ENCODE measurements around the gene AMMECR1. TPM values are rescaled to one million over a fixed set of nuclear protein-coding genes. Genes with fewer than 3 reads are reported as not detected.

AMMECR1 gene
- total and polyA plus RNA-seq, 2 of the 8 experiments (the other 6 are each of a cell fraction or from before 2014, with no cell fraction given), result 10.2 to 21.2 TPM

- DNase-seq (ENCODE audit: low read depth in 1 of 2, low spot score in 2 of 2), result no peak
- Histone ChIP-seq H3K36me3 (ENCODE audit: control insufficient read depth in 2 of 4, insufficient read depth in 4 of 4, low read length in 3 of 4) (no peaks in the 10 kb centered on the region), H3K23me2 (ENCODE audit: low read depth, low read length) (0 out of 2 replicates have a peak, but pooled peaks cover 4% of the 10 kb centered on the region), H2AK5ac (ENCODE audit: low read depth, low read length) (no peak overlapping the region), H2BK15ac (ENCODE audit: low read length) (no peak overlapping the region), H4K8ac (ENCODE audit: extremely low read depth, insufficient read depth, low read length) (no peak overlapping the region), H3K79me2 (ENCODE audit: control insufficient read depth in 1 of 2, insufficient read depth in 2 of 2, low read length in 2 of 2) (peaks cover 0 to 66% of the 10 kb centered on the region in 2 experiments; a peak in 3 of 4 replicates), H3K56ac (replicated peaks; ENCODE audit: insufficient read length, low read depth, low read length) (no peak overlapping the region), H3K27ac (ENCODE audit: low read depth, low read length) (no peak overlapping the region), H2BK5ac (ENCODE audit: low read depth, low read length) (no peak overlapping the region), H3K14ac (ENCODE audit: insufficient read length) (no peak overlapping the region), H3K9me3 (ENCODE audit: insufficient read depth in 2 of 2, low read depth in 1 of 2, low read length in 1 of 2) (no peaks in the 10 kb centered on the region), H2BK120ac (replicated peaks; ENCODE audit: low read depth, low read length) (no peak overlapping the region), H2AFZ (ENCODE audit: low read length) (no peak overlapping the region), H2BK12ac (ENCODE audit: low read depth, low read length) (no peak overlapping the region), H4K91ac (replicated peaks; ENCODE audit: insufficient read length, low read length) (no peak overlapping the region), H4K5ac (ENCODE audit: insufficient read length, low read depth, low read length) (no peak overlapping the region), H3K4ac (replicated peaks; ENCODE audit: insufficient read length, low read depth, low read length) (no peak overlapping the region), H3K4me1 (replicated peaks in 1 of 4; ENCODE audit: control insufficient read depth in 3 of 4, insufficient read depth in 4 of 4, low read length in 3 of 4) (peaks cover 0 to 17% (median 4%) of the 10 kb centered on the region in 4 experiments; a peak in 4 of 7 replicates), H3K79me1 (ENCODE audit: low read depth, low read length) (no peaks in the 10 kb centered on the region), H3K4me2 (ENCODE audit: insufficient read depth in 1 of 2, low read depth in 2 of 2, low read length in 2 of 2) (peak overlapping the region; percentile 60 to 92; a peak in 3 of 4 replicates), H4K20me1 (replicated peaks in 1 of 2; ENCODE audit: control insufficient read depth in 1 of 2, insufficient read depth in 2 of 2, low read length in 2 of 2) (peaks cover 0 to 2% of the 10 kb centered on the region in 2 experiments), H3K18ac (ENCODE audit: extremely low read depth, low read length) (no peak overlapping the region), H3K27me3 (replicated peaks in 1 of 4; ENCODE audit: control insufficient read depth in 3 of 4, extremely low read depth in 1 of 4, insufficient read depth in 3 of 4, low read length in 3 of 4) (no peaks in the 10 kb centered on the region), H3K23ac (ENCODE audit: insufficient read length) (no peak overlapping the region), H2BK20ac (ENCODE audit: low read length) (no peak overlapping the region), H3K9ac (replicated peaks in 1 of 4; ENCODE audit: extremely low read depth in 1 of 4, low read depth in 3 of 4, low read length in 3 of 4) (no peak overlapping the region), H3K4me3 (ENCODE audit: extremely low read depth in 1 of 4, insufficient read depth in 2 of 4, low read depth in 3 of 4, low read length in 4 of 4) (peak overlapping the region in 2 of 4 experiments; percentile 87 to 97; a peak in 2 of 8 replicates)
- no peak for FAIRE-seq
- WGBS, 2 experiments (ENCODE audit: extremely low coverage in 1 of 2, insufficient coverage in 1 of 2, insufficient read length in 1 of 2, insufficient replicate concordance in 2 of 2, low coverage in 1 of 2, low lambda C conversion rate in 2 of 2, missing lambda C conversion rate in 1 of 2), result 58% methylated on average over 1 of the region's 1 CpG; no CpG with 5 or more reads in 1 of the 2 experiments
- CTCF ChIA-PET (ENCODE audit: partially characterized antibody), result no interaction called here
- POLR2A ChIA-PET (ENCODE audit: partially characterized antibody), result no interaction called here
- TF ChIP-seq KDM5A (IDR thresholded peaks at IDR 0.05; ENCODE audit: low read length) (no peak), CHD2 (IDR thresholded peaks at IDR 0.05; ENCODE audit: low read length) (no peak), HDAC6 (IDR thresholded peaks at IDR 0.05; ENCODE audit: low read depth, low read length) (no peak), POU5F1 (IDR thresholded peaks at IDR 0.05; ENCODE audit: low read depth, low read length) (no peak), TEAD4 (IDR thresholded peaks at IDR 0.05; ENCODE audit: low read depth, low read length) (no peak), RNF2 (IDR thresholded peaks at IDR 0.05; ENCODE audit: borderline replicate concordance, low read depth, low read length, missing control alignments, poor library complexity, severe bottlenecking) (no peak), TBP (IDR thresholded peaks at IDR 0.05; ENCODE audit: low read depth, low read length) (no peak), BACH1 (IDR thresholded peaks at IDR 0.05; ENCODE audit: low read length) (no peak), SIRT6 (IDR thresholded peaks at IDR 0.05; ENCODE audit: low read length) (no peak), CTBP2 (IDR thresholded peaks at IDR 0.05; ENCODE audit: borderline replicate concordance, insufficient read depth, insufficient read length, low read length) (no peak), ASH2L (IDR thresholded peaks at IDR 0.05; ENCODE audit: low read length) (no peak), PHF8 (conservative IDR thresholded peaks at IDR 0.05; ENCODE audit: low read depth, low read length) (no peak), TCF12 (IDR thresholded peaks at IDR 0.05; ENCODE audit: low read depth, low read length) (no peak), RXRA (IDR thresholded peaks at IDR 0.05; ENCODE audit: insufficient read depth, low read depth, low read length) (no peak)
- TF ChIP-seq, protein P1, sequence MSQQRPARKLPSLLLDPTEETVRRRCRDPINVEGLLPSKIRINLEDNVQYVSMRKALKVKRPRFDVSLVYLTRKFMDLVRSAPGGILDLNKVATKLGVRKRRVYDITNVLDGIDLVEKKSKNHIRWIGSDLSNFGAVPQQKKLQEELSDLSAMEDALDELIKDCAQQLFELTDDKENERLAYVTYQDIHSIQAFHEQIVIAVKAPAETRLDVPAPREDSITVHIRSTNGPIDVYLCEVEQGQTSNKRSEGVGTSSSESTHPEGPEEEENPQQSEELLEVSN (IDR thresholded peaks at IDR 0.05), result no peak
Measured at GRCh38 chrX:110315551-110315950, 2.3 kb downstream of the AMMECR1 start.
